Measurements from ENCODE around the gene BLNK.
"Not testable (repeated sequence)": the region's sequence is repeated elsewhere in the genome, so short reads cannot be mapped to it uniquely, and the experiment has no call there.

Gene BLNK

DNA sequence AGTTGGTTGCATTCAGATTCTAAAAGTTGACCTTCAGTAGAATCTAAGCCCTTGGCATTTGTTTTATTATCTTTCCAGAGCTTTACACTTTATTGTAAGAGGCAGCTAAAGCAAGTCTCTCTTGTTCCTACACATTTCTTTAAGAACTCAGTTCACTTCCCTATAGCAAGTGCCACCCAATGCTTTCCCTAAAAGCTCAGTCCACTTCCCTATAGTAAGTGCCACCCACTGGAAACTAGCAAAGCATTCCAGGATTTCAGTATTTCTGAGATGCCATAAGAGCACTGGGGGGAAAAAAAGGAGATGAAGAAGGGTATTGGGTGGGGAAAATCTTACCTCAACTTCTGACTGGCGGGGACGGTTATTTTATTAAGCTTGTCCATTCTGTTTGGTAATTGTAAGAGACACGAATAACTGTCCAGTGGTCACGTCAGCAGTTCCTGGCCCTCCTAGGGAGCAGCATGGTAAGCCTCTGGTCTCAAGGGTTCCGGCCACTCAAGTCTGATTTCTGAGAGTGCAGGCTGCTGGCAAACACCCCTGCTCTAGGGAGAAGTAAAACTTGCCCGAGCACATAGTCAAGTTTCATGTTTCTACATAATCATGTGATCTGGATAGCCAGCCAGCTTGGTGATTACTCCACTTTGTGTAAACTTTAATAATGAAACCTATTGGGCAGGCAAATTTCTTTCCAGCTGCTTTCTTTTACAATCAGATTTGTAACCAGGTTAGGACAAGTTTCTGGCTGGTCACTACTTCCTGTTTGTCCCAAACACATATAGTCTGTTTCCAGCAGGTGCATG lies at the start of gene BLNK:
Gene BLNK (minus strand): TSS at position 554 of the 800 bp plus-strand sequence. CDS start 171 bp downstream, at position 383.
- no peak for DNase-seq

- no peak for DNase-seq
Observed at GRCh38 chr10:96319754-96320474, 48.5 kb upstream of the BLNK start.

- no peak for DNase-seq
Observed at GRCh38 chr10:96317067-96317833, 45.9 kb upstream of the BLNK start.

DNA sequence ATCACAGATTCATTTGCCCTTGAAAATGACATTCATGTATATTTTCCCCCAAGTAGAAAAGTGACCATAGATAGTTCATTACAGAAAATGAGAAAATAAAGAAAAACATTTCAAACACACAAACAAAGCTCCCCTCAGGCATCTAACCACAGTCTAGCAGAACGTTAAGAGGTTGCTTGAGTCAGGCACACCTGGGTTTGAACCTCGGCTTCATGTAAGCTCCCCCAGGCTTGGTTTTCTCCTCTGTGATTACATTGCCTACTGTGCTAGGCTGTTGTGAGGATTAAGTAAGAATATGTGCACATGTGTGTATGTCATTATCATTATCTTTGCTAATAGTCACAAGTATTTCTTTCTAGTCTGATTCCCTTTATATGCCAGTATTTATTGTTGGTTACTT lies 42.0 kb upstream of the BLNK start:
- no peak for DNase-seq

DNA sequence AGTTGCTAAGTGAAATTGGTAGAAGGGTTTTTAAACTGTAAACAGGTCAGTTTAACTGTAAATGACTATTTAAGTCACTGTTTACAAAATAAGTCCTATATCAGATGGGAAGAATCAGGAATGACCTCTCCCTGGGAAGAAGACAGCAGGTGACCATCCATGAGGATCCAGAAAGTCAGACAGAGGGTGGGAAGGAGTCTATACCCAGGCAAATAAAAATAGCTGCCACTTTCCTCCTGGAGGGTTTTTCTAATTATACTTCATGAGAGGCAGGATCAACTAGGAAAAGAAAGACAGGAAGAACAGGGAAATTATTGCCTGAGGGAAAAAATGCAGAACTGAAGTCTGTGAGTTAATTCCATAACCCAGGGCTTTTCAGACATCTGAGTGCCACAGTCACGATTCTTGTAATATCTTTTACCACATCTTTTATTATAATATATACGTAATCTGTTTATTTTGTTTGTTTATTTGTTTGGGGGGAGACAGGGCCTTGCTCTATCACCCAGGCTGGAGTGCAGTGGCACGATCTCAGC lies 39.9 kb upstream of the BLNK start:
- DNase-seq = no peak

GRCh38 chr10:96310321-96310669 lies 38.9 kb upstream of the BLNK start:
- DNase-seq = no peak

DNA sequence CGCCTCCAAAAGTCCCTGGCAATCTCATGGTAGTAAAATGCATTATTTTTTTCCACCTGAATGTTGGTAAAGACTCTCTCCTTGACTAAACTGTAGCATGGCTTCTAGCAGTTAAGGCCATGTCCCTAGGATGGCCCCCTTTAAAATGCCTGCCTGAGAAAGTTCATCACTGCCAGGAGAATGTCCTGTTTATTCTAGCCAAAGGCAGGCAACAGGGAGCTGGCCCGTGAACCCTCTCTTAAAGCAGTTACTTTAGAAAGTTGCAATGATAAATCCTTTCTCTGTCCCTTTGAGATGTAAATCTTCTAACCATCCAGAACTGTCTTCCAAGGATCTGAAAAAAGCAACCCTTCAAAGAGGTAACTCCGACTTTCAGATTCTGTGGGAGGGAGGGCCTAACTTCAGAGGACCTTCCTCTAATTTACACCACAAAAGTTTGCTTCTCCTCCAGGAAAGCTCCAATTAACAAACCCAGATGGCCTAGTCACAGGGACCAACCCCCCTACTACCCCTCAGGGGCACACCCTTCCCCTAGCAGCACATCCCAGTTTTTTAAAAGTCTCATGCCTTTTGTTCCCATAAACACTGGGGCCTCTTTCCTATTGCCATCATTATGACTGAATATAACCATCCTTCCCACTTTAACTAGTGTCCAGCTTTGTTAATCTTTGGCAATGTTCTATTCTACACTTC lies 38.4 kb upstream of the BLNK start:
- no peak for DNase-seq

- not testable (repeated sequence) for DNase-seq
Observed at GRCh38 chr10:96308854-96309253, 37.5 kb upstream of the BLNK start.

GRCh38 chr10:96306516-96306915 lies 35.1 kb upstream of the BLNK start:
- peak; percentile 49 for DNase-seq

DNA sequence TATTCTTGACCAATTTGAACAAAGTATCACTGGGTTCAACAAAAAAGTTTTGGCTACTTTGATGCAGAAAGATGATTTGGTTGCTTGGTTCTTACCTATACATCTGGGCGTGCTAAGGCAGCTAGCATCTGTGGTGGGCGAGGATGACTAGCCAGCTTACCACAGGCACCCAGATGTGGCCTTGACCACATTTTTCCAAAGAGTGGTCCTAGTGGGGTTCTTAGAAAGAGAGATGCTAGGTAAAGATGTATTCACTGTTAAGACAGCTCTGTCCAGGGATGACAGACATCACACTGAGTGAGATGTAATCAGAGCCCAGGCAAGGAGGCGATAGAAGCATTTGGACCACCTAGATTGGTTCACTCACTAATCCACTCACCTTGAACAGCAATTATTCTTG lies 33.6 kb upstream of the BLNK start:
- DNase-seq = no peak

GRCh38 chr10:96304230-96304629 lies 32.9 kb upstream of the BLNK start, which contains the start of gene DNTT:
DNTT (plus strand) TSS chr10:96304434; CDS start chr10:96304498, 64 bp downstream.
- no peak for DNase-seq

DNA sequence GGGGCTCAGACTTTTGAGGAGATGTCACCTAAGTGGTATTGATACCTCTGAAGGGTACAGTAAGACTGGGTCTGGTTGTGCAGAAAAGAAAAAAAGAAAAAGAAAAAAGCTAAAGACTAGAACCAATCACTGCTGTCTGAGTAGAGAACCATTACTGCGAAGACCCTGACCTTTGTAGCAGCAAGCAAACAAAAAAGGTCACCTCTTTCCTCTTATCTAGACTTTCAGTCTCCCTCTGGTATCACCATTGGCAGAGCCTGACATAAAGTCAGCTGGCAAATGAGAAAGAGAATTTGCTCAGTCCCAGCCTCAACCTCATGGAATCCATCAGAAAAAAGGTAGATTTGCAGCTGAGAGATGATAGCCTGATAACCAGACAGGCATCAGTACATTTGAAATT lies 30.2 kb upstream of the BLNK start:
- DNase-seq = no peak

DNA sequence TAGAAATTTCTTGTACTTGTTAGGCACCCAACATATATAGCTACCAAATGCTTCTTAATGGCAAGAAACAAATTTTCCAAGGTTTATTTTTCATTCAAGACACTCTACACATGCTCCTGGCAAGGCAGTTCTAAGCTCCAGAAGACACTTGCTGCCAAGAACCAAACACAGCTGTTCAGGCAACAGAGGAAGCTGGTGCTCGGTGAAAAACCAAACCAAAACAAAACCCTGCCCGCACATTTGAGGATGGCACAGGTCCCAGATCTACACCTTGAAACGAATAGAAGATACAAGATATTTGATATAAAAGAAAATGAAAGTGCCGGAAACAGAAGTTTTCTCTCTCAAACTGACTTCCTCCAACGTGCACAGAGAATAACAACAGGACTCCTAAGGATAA lies 28.0 kb upstream of the BLNK start:
- DNase-seq = no peak

GRCh38 chr10:96298362-96298761 lies 27.0 kb upstream of the BLNK start:
- no peak for DNase-seq

GRCh38 chr10:96297486-96297885 lies 26.1 kb upstream of the BLNK start:
- DNase-seq = no peak

DNA sequence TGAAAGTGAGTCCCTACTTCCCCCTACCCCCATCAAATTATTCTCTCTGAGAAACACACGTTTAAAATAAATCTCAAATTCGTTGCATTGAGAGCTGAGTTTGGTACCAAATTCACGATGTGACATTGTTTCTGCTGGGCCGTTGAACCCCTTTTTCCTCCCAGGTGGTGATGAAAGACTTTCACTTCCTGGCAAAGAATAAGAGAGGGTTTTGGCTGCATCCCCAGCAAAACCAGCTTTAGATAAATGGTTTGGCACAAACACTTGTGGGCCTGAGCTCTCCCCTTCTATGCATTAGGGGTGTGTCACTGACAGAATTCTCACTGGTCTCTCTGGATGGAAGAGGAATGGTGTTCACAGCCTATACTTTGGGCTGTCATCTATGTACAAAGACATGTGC lies 24.1 kb upstream of the BLNK start:
- DNase-seq = no peak

- peak; percentile 17 for DNase-seq
Observed at GRCh38 chr10:96292971-96293920, 21.9 kb upstream of the BLNK start.

- no peak for DNase-seq
Observed at GRCh38 chr10:96290368-96291133, 19.2 kb upstream of the BLNK start.

GRCh38 chr10:96289218-96289910 lies 18.0 kb upstream of the BLNK start:
- no peak for DNase-seq

DNA sequence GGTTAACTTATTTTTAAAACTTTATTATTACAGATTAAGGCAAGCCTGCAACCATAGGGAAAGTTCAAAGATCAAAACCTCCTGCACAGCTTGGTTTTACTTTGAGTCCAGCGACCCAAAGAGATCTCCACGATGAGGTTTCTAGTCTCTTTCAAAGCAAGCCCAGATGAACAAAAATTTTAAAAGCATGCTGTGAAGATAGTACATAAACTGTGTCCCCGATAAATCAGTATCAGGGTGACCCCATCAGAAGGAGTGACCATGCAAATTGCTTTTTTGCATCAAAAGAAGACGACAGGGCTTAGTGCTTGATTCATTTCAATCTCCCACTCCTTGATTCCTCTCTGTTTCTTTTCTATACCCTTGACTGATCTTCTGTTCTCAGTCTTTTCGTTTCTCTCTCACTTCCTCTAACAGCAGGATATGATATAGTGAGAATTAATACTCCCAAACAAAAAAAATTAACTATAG lies 16.8 kb upstream of the BLNK start:
- no peak for DNase-seq

All from NCI-H2029 treated with DMSO at 0.1 percent for 48 hours (cell line).